C4-2B (cell line): ENCODE results near the gene LIPK.
"Not testable (repeated sequence)": the region's sequence is repeated elsewhere in the genome, so short reads cannot be mapped to it uniquely, and the experiment has no call there.

Source experiments
- ZFX ChIP-seq: fragments of 450-650 bp; IDR thresholded peaks from 2 replicates; pipeline ENCODE4 v1.6.1; 2017
- TF ChIP-seq, protein P1 (sequence below): fragments of 450-650 bp; conservative IDR thresholded peaks from 2 replicates; pipeline ENCODE4 v1.5.1; 2017; ENCODE audit warnings: mild to moderate bottlenecking

DNA sequence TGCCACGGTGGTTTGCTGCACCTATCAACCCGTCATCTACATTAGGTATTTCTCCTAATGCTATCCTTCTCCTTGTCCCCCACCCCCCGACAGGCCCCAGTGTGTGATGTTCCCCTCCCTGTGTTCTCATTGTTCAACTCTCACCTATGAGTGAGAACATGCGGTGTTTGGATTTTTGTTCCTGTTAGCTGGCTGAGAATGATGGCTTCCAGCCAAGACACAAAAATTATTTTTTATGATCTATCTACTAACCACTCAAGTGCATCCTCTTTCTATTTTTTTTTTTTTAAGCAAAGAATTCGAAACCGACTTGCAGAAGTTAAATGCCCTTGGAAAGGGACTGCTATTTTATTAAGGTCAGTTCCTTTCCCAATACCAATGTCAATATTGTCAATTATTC is 3.3 kb downstream of the LIPK start:
- TF ChIP-seq, protein P1, sequence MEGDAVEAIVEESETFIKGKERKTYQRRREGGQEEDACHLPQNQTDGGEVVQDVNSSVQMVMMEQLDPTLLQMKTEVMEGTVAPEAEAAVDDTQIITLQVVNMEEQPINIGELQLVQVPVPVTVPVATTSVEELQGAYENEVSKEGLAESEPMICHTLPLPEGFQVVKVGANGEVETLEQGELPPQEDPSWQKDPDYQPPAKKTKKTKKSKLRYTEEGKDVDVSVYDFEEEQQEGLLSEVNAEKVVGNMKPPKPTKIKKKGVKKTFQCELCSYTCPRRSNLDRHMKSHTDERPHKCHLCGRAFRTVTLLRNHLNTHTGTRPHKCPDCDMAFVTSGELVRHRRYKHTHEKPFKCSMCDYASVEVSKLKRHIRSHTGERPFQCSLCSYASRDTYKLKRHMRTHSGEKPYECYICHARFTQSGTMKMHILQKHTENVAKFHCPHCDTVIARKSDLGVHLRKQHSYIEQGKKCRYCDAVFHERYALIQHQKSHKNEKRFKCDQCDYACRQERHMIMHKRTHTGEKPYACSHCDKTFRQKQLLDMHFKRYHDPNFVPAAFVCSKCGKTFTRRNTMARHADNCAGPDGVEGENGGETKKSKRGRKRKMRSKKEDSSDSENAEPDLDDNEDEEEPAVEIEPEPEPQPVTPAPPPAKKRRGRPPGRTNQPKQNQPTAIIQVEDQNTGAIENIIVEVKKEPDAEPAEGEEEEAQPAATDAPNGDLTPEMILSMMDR = not testable (repeated sequence)
- TF ChIP-seq ZFX = not testable (repeated sequence)
